HG03575 (cell line): ENCODE results near the gene ACSF3.
"Not testable (repeated sequence)": the region's sequence is repeated elsewhere in the genome, so short reads cannot be mapped to it uniquely, and the experiment has no call there.

Experiments
- ATAC-seq: cut with Tn5 transposase; IDR thresholded peaks from one replicate; pipeline ENCODE4 v1.9.1; 2021; ENCODE audit not compliant: unreplicated experiment, insufficient number of reproducible peaks, low FRiP score; ENCODE audit errors: extremely low read depth

The ACSF3 gene

GRCh38 chr16:89070590-89070989, 23.1 kb upstream of the ACSF3 start:
- no peak for ATAC-seq

GRCh38 chr16:89071686-89072547, 21.7 kb upstream of the ACSF3 start:
- ATAC-seq = no peak

GRCh38 chr16:89072548-89073130, 21.0 kb upstream of the ACSF3 start:
- no peak for ATAC-seq

GRCh38 chr16:89073346-89074071, 20.1 kb upstream of the ACSF3 start:
- ATAC-seq = no peak

GRCh38 chr16:89074072-89074674, 19.5 kb upstream of the ACSF3 start:
- ATAC-seq = not testable (repeated sequence)

GRCh38 chr16:89074803-89075688, 18.6 kb upstream of the ACSF3 start:
- no peak for ATAC-seq

GRCh38 chr16:89076159-89076558, 17.5 kb upstream of the ACSF3 start:
- no peak for ATAC-seq

GRCh38 chr16:89077076-89077475, 16.6 kb upstream of the ACSF3 start:
- no peak for ATAC-seq

GRCh38 chr16:89078172-89078571, 15.5 kb upstream of the ACSF3 start:
- ATAC-seq = no peak

GRCh38 chr16:89079434-89079980, 14.1 kb upstream of the ACSF3 start:
- no peak for ATAC-seq

- no peak for ATAC-seq
These were observed 13.3 kb upstream of the ACSF3 start for GRCh38 chr16:89080196-89080853.

- ATAC-seq = no peak
These were observed 12.1 kb upstream of the ACSF3 start for GRCh38 chr16:89081556-89081955.

- ATAC-seq = no peak
These were observed 9.2 kb upstream of the ACSF3 start for GRCh38 chr16:89084411-89084810.

GRCh38 chr16:89084814-89085612, 8.6 kb upstream of the ACSF3 start:
- ATAC-seq = no peak

- ATAC-seq = no peak
These were observed 7.9 kb upstream of the ACSF3 start for GRCh38 chr16:89085755-89086154.

GRCh38 chr16:89087922-89088497, 5.6 kb upstream of the ACSF3 start:
- no peak for ATAC-seq

- ATAC-seq = no peak
These were observed 4.5 kb upstream of the ACSF3 start for GRCh38 chr16:89089120-89089519.
